ENCODE measurements around the gene MT1B.

Gene MT1B

DNA sequence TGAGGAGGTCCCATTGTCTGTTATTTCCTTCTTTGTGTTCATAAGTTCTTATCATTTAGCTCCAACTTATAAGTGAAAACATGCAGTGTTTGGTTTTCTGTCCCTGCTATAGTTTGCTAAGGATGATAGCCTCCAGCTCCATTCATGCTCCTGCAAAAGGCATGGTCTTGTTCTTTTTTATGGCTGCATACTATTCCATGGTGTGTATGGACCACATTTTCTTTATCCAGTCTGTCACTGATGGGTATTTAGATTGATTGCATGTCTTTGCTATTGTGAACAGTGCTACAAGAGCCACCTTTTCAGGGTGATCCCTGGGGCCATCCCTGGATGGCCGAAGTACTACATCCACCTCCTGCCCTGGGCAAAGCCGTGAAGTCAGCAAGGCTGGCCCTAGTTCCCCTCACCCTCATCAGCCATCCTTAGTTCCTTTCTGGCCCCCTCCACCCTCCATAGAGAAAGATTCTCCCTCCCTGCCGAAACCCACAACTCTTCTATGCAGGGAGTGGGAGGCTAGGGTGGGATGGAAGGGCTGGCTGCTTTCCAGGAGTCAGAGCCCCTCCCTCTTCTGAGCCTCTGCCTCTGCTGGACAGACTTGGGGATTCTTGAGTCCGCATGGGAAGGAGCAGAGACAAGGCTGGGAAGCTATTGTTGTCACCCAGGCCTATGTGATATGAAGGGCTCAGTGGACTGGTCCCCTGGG lies 38.9 kb downstream of the MT1B start:
- TF ChIP-seq, protein P1, sequence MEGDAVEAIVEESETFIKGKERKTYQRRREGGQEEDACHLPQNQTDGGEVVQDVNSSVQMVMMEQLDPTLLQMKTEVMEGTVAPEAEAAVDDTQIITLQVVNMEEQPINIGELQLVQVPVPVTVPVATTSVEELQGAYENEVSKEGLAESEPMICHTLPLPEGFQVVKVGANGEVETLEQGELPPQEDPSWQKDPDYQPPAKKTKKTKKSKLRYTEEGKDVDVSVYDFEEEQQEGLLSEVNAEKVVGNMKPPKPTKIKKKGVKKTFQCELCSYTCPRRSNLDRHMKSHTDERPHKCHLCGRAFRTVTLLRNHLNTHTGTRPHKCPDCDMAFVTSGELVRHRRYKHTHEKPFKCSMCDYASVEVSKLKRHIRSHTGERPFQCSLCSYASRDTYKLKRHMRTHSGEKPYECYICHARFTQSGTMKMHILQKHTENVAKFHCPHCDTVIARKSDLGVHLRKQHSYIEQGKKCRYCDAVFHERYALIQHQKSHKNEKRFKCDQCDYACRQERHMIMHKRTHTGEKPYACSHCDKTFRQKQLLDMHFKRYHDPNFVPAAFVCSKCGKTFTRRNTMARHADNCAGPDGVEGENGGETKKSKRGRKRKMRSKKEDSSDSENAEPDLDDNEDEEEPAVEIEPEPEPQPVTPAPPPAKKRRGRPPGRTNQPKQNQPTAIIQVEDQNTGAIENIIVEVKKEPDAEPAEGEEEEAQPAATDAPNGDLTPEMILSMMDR (IDR thresholded peaks at IDR 0.05; ENCODE audit: low read depth, low read length, missing control alignments) = no peak

DNA sequence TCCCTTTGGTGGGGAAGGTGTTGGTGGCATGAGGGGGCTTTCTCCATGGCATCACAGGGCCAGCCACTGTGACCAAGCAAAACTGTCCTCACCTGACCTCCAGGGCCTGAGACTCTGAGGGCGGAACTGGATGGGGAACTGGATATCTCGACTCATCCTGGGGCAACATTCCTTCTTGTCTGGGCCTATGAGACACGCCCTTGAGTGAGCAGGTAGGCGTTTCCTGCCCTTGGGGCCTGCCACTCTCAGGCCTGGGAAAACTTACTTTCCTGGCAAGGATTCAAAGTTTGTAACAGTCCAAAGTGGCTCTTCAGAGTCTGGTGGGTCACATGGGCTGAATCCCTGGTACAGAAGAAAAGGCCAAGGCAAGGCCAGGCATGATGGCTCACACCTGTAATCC lies 40.2 kb downstream of the MT1B start:
- no peak for DNase-seq (ENCODE audit: low read depth)
- TF ChIP-seq, protein P1 (IDR thresholded peaks at IDR 0.05; ENCODE audit: low read depth, low read length, missing control alignments) = no peak

More for the DNA sequence above, 38.9 kb downstream of the MT1B start:
- no peak for DNase-seq (ENCODE audit: low read depth)
- H3K4me3 ChIP-seq (ENCODE audit: low read depth, low read length) = no peak overlapping the region

DNA sequence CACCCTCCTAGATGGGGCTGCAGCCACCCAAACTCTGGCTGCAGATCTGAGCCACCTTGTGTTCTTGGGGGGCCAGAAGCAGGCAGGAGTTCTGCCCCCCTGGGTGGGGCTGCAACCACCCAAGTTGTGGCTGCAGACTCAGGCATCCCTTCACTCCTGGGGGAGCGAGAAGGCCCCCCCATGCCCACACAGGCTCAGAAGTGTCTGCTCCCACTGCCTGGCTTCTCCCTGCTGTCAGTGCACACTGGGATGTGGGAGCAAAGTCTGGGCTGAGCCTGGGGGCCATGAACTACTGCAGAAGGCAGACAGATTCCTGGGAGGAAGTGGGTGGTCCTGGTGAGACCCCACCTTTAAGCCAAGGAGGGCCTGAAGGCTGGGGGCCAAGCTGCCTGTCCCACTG lies 43.6 kb downstream of the MT1B start:
- TF ChIP-seq, protein P1 (IDR thresholded peaks at IDR 0.05; ENCODE audit: low read depth, low read length, missing control alignments) = no peak
- DNase-seq (ENCODE audit: low read depth) = no peak
- H3K4me3 ChIP-seq (ENCODE audit: low read depth, low read length) = no peak overlapping the region

More for the DNA sequence above, 40.2 kb downstream of the MT1B start:
- no peak overlapping the region for H3K4me3 ChIP-seq (ENCODE audit: low read depth, low read length)

DNA sequence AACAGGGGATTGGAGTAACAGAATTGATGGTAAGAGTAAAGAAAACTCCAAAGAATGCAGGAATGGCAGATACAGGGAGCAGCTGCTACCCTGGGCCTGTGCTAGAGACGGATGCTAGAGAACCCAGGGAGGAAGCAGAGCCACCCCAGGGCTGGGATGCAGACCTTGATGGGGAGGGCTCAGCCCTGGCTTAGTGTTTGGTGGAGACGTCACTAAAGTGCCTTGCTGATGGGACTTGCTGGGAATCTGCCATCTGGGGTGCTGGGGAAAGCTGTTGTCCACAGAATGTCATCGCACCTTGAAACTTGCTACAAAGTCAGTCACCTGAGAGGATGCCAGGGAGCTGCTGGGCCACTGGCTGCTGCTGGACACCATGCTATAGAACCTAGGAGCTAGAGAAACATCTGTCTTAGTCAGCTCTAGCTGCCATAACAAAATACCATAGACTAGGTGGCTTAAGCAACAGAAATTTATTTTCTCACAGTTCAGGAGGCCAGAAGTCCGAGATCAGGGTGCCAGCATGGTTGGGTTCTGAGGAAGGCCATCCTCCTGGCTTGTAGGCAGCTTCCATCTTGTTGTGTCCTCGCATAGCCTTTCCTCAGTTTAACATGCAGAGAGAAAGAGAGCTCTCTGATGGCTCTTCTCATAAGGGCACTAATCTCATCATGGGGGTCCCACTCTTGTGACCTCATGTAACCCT lies 45.9 kb downstream of the MT1B start:
- TF ChIP-seq, protein P1 (IDR thresholded peaks at IDR 0.05; ENCODE audit: low read depth, low read length, missing control alignments) = no peak
- no peak overlapping the region for H3K4me3 ChIP-seq (ENCODE audit: low read depth, low read length)
- DNase-seq (ENCODE audit: low read depth) = no peak

DNA sequence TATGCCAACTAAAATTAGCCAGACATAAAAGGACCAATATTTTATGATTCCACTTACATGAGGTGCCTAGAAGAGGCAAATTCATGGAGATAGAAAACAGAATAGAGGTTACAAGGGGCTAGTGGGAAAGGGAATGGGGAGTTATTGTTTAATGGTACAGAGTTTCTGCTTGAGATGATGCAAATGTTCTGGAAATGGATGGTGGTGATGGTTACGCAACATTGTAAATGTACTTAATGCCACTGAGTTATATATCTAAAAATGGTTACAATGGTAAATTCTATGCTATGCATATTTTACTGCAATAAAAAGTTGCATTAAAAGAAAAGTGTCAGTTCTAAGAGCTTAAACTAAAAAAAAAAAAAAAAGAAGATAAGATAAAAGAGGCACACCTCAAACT lies 48.5 kb downstream of the MT1B start:
- H3K4me3 ChIP-seq (ENCODE audit: low read depth, low read length) = no peak overlapping the region
- TF ChIP-seq, protein P1 (IDR thresholded peaks at IDR 0.05; ENCODE audit: low read depth, low read length, missing control alignments) = no peak
- no peak for DNase-seq (ENCODE audit: low read depth)

DNA sequence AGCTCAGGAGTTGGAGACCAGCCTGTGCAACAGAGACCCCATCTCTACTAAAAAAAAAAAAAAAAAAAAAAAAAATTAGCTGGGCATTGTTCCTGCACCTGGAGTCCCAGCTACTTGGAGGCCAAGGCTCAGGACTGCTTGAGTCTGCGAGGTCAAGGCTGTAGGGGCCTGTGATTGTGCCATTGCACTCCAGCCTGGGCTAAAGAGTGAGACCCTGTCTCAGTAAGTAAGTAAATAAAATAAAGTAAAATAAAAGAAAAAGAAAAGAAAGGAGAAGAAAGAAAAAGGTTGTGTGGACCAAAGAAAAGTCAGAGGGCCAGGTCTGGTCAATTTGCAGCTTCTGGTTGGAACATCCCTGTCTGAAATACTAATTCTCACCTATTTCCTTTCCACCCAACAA lies 48.9 kb downstream of the MT1B start:
- H3K4me3 ChIP-seq (ENCODE audit: low read depth, low read length) = no peak overlapping the region
- TF ChIP-seq, protein P1 (IDR thresholded peaks at IDR 0.05; ENCODE audit: low read depth, low read length, missing control alignments) = no peak
- no peak for DNase-seq (ENCODE audit: low read depth)

Data from GM12864 (cell line).